Osteoblast (primary cell): Measurements from ENCODE around the gene TRIM67. TPM values are rescaled to one million over a fixed set of nuclear protein-coding genes. Genes with fewer than 3 reads are reported as not detected.

Experiments used
- DNase-seq: peaks from one replicate; pipeline ENCODE4 v3.0.0; 2011; ENCODE audit warnings: low spot score, mixed read lengths; ENCODE audit not compliant: insufficient read length; ENCODE audit errors: missing footprints
- H2AFZ ChIP-seq: 2 replicates; pipeline ENCODE4 v1.6.0; 2011; ENCODE audit warnings: mild to moderate bottlenecking, low read length
- H3K27ac ChIP-seq: 2 replicates; pipeline ENCODE4 v1.5.1; 2011; ENCODE audit warnings: mild to moderate bottlenecking, low read depth, low read length, moderate library complexity
- H3K27me3 ChIP-seq: 2 replicates; pipeline ENCODE4 v1.6.0; 2012; ENCODE audit warnings: mild to moderate bottlenecking, control low read depth, inconsistent platforms, low read length, moderate library complexity; ENCODE audit not compliant: insufficient read depth
- H3K36me3 ChIP-seq: 2 replicates; pipeline ENCODE4 v1.5.1; 2011; ENCODE audit warnings: mild to moderate bottlenecking, low read length, control low read depth, moderate library complexity; ENCODE audit not compliant: insufficient read depth
- H3K4me1 ChIP-seq: 2 replicates; pipeline ENCODE4 v1.5.1; 2011; ENCODE audit warnings: mild to moderate bottlenecking, low read length, control low read depth, moderate library complexity; ENCODE audit not compliant: insufficient read depth
- H3K4me2 ChIP-seq: 2 replicates; pipeline ENCODE4 v1.6.0; 2011; ENCODE audit warnings: mild to moderate bottlenecking, low read length; ENCODE audit not compliant: insufficient read depth
- H3K4me3 ChIP-seq: fragments of 200-600 bp; sonication (generic); 3 replicates; pipeline ENCODE4 v1.5.1; 2012; ENCODE audit warnings: mild to moderate bottlenecking, low read length, inconsistent platforms; ENCODE audit not compliant: insufficient read depth
- H3K79me2 ChIP-seq: 2 replicates; pipeline ENCODE4 v1.6.0; 2012; ENCODE audit warnings: mild to moderate bottlenecking, low read length, control low read depth, inconsistent platforms; ENCODE audit not compliant: insufficient read depth
- H3K9me3 ChIP-seq: 2 replicates; pipeline ENCODE4 v1.5.1; 2011; ENCODE audit warnings: low read depth, low read length, control low read depth
- H4K20me1 ChIP-seq: 2 replicates; pipeline ENCODE4 v1.6.0; 2012; ENCODE audit warnings: mild to moderate bottlenecking, low read length, control low read depth; ENCODE audit not compliant: insufficient read depth
- CTCF ChIP-seq: IDR thresholded peaks from 2 replicates; pipeline ENCODE4 v1.5.1; 2011; ENCODE audit warnings: mild to moderate bottlenecking, low read depth, low read length, moderate library complexity; ENCODE audit errors: extremely low read depth
- total RNA-seq: library from RNA; depleted of rRNA; stranded (reverse); fragments of >200 nt; gene quantifications from 2 replicates; pipeline ENCODE4 v1.2.3, GENCODE V29; 2012

TRIM67 gene
- total RNA-seq, 1 donor, result 0.36 TPM

- Histone ChIP-seq H4K20me1 (no peaks in the 10 kb centered on the region), H3K4me2 (no peak overlapping the region), H3K27me3 (peaks cover 11% of the 10 kb centered on the region)
Measured at GRCh38 chr1:231183639-231184590, 22.1 kb downstream of the TRIM67 start.

GRCh38 chr1:231184891-231185290, 23.0 kb downstream of the TRIM67 start:
- H3K4me3 ChIP-seq, result no peak overlapping the region
- H3K36me3 ChIP-seq, result no peaks in the 10 kb centered on the region
- no peaks in the 10 kb centered on the region for H4K20me1 ChIP-seq
- H2AFZ ChIP-seq, result no peak overlapping the region
- H3K4me2 ChIP-seq, result no peak overlapping the region
- H3K27ac ChIP-seq, result no peak overlapping the region
- DNase-seq, result no peak
- no peaks in the 10 kb centered on the region for H3K79me2 ChIP-seq
- H3K4me1 ChIP-seq, result no peaks in the 10 kb centered on the region
- peaks cover 11% of the 10 kb centered on the region for H3K27me3 ChIP-seq
- H3K9me3 ChIP-seq, result no peaks in the 10 kb centered on the region
- TF ChIP-seq CTCF, result no peak

More at GRCh38 chr1:231183639-231184590, 22.1 kb downstream of the TRIM67 start:
- DNase-seq, result no peak
- no peak for TF ChIP-seq CTCF
- Histone ChIP-seq H3K36me3 (no peaks in the 10 kb centered on the region), H3K79me2 (no peaks in the 10 kb centered on the region), H3K27ac (no peak overlapping the region), H2AFZ (no peak overlapping the region), H3K4me3 (no peak overlapping the region), H3K4me1 (no peaks in the 10 kb centered on the region), H3K9me3 (no peaks in the 10 kb centered on the region)

GRCh38 chr1:231185391-231185790, 23.5 kb downstream of the TRIM67 start:
- no peak for TF ChIP-seq CTCF
- H4K20me1 ChIP-seq, result no peaks in the 10 kb centered on the region

GRCh38 chr1:231186356-231187115, 24.7 kb downstream of the TRIM67 start:
- H3K4me2 ChIP-seq, result no peak overlapping the region
- H3K4me1 ChIP-seq, result no peaks in the 10 kb centered on the region
- no peak overlapping the region for H3K27ac ChIP-seq
- no peaks in the 10 kb centered on the region for H4K20me1 ChIP-seq
- DNase-seq, result no peak
- H2AFZ ChIP-seq, result no peak overlapping the region
- no peaks in the 10 kb centered on the region for H3K9me3 ChIP-seq
- H3K27me3 ChIP-seq, result peaks cover 11% of the 10 kb centered on the region
- no peaks in the 10 kb centered on the region for H3K36me3 ChIP-seq
- H3K79me2 ChIP-seq, result no peaks in the 10 kb centered on the region
- no peak overlapping the region for H3K4me3 ChIP-seq
- TF ChIP-seq CTCF, result no peak

More at GRCh38 chr1:231185391-231185790, 23.5 kb downstream of the TRIM67 start:
- no peaks in the 10 kb centered on the region for H3K9me3 ChIP-seq
- peaks cover 11% of the 10 kb centered on the region for H3K27me3 ChIP-seq
- H3K4me3 ChIP-seq, result no peak overlapping the region
- no peaks in the 10 kb centered on the region for H3K4me1 ChIP-seq
- DNase-seq, result no peak
- no peaks in the 10 kb centered on the region for H3K36me3 ChIP-seq
- no peaks in the 10 kb centered on the region for H3K79me2 ChIP-seq
- no peak overlapping the region for H3K4me2 ChIP-seq
- no peak overlapping the region for H3K27ac ChIP-seq
- H2AFZ ChIP-seq, result no peak overlapping the region
